ENCODE data around the gene NEK7. TPM values are rescaled to one million over a fixed set of nuclear protein-coding genes. Genes with fewer than 3 reads are reported as not detected.

Gene NEK7
- total RNA-seq, 1 donor from 2014 or later: 318 TPM

- intact Hi-C loops (cut with DNase I): no loop called here
- DNase-seq (ENCODE audit: low spot score): no peak
Observed at GRCh38 chr1:198165927-198166647, 9.3 kb downstream of the NEK7 start.

- intact Hi-C loops (cut with DNase I): no loop called here
- no peak for DNase-seq (ENCODE audit: low spot score)
Observed at GRCh38 chr1:198166900-198167299, 10.1 kb downstream of the NEK7 start.

DNA sequence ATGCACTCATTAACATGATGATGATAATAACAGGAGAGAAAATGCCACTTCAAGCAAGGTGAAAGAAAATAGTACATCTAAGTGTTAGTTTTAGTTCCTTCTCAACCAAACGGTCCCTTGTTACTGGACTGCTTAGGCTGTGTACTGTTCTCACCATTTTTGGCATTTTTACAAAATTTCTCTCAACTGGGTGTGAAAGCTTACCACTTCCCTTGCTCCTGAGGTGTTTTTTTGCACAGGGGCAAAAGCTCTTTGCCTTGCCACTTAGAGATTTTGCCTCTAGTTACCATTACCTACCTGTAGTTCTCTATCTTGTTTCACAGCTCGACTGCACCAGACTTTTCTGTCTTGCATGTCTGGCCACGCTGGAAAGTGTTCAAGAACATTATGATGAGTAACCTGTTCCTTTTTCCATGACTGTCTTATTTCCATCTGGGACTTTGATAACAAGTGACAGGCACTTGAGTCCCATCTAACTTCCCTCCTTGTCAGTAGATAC is 10.7 kb downstream of the NEK7 start:
- intact Hi-C loops (cut with DNase I): no loop called here
- no peak for DNase-seq (ENCODE audit: low spot score)

DNA sequence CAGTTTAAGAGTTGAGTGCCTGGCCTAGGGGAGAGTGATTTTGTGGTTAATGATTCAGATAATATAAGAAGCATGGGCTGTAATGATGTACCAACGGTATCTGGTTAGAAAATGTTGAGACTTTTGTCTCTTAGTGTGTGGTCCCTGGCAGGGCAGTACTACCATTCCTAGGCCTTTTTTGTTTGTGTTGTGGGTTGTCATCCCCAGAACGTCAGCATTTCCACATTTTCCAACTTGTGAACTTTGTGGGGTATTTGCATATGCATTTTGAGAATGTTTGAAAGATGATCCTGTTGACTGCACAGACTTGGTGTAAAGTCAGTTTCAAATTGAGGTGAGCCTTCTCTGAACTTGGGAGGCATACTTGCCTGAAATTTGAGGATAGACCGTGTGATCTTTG is 11.4 kb downstream of the NEK7 start:
- intact Hi-C loops (cut with DNase I): no loop called here
- no peak for DNase-seq (ENCODE audit: low spot score)

DNA sequence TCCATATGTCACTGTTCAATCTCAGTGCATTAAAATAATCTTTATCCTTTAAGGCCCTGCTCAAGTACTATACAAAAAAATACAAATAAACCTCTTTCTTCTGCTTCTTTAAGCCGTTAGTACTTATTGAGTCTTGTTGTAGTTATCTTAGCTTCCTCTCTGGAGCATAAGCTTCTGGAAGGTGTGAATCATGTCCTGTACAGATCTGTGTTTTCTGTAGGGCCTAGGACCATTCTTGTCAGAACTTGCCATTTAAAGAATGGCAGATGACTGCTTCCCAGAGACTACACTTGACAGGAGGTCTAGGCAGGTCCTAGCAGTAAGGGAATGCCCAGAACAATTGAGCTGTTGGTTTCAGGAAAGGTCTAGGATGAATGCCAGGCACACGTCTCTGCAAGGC is 12.9 kb downstream of the NEK7 start:
- intact Hi-C loops (cut with DNase I): no loop called here
- no peak for DNase-seq (ENCODE audit: low spot score)

DNA sequence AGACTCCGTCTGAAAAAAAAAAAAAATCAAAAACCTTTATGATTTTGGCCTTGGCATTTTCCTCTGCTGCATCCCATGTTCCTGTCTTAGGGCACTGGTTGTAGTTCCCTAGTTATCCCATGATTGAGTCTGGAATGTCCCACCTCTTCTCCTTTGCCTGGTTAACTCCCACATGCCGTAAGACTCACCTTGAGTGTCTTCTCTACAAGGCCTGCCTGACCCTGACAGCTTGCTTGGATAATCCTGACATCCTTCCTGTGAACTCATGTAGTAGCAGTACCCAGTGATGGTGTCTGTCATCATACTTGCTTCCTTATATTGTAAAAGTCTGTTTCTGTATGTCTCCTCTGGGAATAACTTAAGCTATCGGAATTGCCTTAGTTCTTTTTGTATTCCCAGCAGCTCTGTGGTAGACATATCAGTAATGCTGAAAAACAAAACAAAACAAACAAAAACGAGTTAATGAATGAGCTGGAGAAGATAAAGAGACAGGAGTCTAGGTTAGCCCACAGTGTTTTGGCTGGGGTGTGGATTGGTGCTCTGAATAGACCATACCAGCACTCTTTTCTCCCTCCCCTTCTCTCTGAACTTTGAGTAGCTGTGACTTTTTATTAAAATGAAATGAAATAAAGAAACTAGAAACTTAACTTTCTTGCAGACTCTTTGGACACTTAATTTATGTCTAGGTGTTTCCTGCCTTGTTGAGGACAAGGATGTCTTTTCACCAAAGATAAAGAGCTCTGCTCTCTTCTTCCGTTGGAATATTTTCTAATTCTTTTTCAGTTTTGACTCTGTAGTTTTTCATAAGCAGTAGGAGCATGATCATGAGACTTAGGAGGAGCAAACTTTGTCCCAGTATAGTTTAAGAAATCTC is 15.1 kb downstream of the NEK7 start:
- no peak for DNase-seq (ENCODE audit: low spot score)
- intact Hi-C loops (cut with DNase I): no loop called here

GRCh38 chr1:198173832-198174231 is 17.0 kb downstream of the NEK7 start:
- intact Hi-C loops (cut with DNase I): no loop called here
- no peak for DNase-seq (ENCODE audit: low spot score)

DNA sequence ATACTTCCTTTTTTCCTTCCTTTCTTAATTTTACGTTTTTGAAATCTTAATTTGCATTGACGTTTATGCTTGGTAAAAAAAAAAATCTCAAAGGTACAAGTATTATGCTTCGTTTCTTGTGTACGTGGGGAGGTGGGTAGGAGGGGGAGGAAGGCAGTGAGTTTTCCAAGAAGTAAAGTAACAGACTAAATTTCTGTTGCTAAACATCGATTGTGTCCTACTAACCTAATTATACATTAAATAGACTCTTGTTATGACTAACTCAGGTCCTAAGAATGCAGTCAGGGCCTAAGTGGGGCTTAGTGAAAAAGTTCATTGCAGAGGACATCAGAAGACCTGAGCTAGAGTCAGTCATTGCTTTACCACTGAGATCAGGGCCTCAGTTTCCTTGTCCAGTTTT is 17.5 kb downstream of the NEK7 start:
- intact Hi-C loops (cut with DNase I): no loop called here
- no peak for DNase-seq (ENCODE audit: low spot score)

DNA sequence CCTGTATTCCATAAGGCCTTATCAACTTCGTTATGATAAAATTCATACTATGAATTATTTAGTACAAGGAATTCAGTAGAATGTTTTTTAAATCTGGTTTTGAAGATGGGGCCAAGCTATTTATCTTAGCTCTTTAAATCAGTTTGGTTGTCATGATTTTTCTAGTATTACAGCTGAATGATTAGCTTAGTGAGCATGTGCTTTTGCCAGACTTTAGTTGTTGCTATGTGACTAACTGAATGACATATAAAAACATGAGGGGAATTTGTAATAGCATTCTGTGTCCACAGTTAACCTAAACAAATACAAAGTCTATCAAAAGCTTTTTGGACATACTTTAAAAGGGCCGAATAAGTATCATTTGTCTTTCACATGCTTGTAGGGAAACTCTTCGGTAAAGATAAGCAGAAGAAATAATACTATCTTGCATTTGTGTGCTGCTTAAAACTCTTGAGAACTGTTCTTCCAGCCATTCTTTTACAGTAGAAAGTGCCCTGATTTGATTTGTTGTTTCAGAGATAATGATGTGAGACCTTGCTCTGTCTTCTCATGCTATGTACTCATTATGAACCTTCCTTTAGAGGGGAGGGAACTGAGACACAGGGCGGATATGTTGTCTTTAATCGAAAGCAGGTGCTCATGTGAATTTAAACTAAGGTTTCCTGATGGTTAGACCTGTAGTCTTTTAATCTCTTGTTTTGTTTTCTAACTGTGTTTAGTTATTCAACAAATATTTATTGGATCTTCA is 18.8 kb downstream of the NEK7 start:
- DNase-seq (ENCODE audit: low spot score): no peak
- intact Hi-C loops (cut with DNase I): no loop called here

GRCh38 chr1:198176179-198176578 is 19.4 kb downstream of the NEK7 start:
- no peak for DNase-seq (ENCODE audit: low spot score)
- intact Hi-C loops (cut with DNase I): no loop called here

DNA sequence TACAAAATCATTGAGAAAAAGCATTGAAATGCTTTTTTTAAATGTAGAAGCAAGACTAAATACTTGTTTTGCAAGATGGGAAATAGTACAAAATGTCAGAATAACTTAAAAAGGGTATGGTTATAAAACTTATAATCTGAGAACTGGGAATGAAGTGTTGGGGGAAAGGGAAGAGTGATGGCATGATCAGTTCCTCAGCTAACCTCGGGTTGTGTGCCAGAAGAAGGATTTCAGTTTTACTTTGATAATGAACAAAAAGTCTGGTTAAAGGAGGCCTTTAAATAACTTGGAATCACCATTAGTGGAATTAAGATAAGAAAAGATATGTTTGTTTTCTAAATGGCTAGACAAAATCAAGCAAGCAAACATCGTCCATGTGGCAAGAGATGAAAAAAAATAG is 20.7 kb downstream of the NEK7 start:
- intact Hi-C loops (cut with DNase I): no loop called here
- no peak for DNase-seq (ENCODE audit: low spot score)

GRCh38 chr1:198178615-198179014 is 21.8 kb downstream of the NEK7 start:
- intact Hi-C loops (cut with DNase I): no loop called here
- DNase-seq (ENCODE audit: low spot score): no peak

DNA sequence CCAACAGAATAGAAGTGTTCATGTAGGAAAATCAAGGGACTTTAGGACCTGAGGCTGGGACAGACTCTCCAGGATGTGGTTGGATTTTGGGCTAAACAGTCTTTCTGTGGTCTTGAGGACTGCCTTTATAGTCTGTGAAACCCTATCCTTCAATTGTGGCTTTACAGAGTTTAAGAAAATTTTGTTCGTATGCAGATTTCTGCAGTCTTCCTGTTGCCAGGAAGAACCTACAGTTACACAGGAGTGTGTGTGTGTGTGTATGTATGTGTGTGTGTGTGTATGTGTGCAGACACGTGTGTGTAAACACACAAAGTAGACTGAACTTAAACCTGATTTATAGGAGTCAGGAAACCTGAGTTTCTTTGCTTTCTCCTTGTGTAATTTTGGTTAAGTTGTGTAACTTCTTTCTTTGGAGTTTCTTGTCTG is 22.8 kb downstream of the NEK7 start:
- DNase-seq (ENCODE audit: low spot score): no peak
- intact Hi-C loops (cut with DNase I): no loop called here

GRCh38 chr1:198183605-198184004 is 26.8 kb downstream of the NEK7 start:
- intact Hi-C loops (cut with DNase I): no loop called here
- DNase-seq (ENCODE audit: low spot score): no peak

DNA sequence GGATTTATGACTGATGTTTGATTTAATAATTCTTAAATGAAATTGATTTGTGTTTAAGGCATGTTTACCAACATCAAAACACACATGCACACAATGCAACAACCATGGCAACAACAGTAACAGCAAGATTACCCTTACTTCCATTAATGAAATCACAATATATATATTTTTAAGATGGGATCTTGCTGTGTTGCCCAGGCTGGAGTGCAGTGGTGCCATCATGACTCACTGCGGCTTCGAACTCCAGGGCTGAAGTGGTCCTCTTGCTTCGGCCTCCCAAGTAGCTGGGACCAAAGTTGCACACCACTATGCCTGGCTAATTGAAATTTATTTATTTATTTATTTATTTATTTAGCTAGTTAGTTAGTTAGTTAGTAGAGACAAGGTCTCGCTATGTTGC is 27.7 kb downstream of the NEK7 start:
- intact Hi-C loops (cut with DNase I): no loop called here
- DNase-seq (ENCODE audit: low spot score): no peak

GRCh38 chr1:198185146-198185545 is 28.3 kb downstream of the NEK7 start:
- no peak for DNase-seq (ENCODE audit: low spot score)
- intact Hi-C loops (cut with DNase I): no loop called here

DNA sequence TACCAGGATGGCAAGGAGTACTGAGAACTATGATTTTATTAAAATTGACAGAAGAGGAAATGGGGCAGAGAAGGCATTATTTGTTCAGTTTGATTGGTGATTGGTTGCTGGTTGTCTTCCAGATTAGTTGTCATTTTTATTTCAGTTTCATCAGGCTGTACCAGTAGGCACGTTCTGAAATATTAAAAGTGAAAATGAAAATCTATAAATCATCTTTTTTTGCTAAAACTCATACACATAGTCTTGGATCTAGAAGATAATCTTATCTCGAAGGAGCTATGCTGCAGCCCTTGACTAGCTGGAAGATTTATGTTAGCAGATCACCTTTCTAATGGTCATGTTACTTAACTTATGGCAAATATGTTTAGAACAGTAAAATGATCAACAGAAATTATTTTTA is 29.0 kb downstream of the NEK7 start:
- DNase-seq (ENCODE audit: low spot score): no peak
- intact Hi-C loops (cut with DNase I): no loop called here

GRCh38 chr1:198186916-198187580 is 30.2 kb downstream of the NEK7 start:
- intact Hi-C loops (cut with DNase I): no loop called here
- no peak for DNase-seq (ENCODE audit: low spot score)

DNA sequence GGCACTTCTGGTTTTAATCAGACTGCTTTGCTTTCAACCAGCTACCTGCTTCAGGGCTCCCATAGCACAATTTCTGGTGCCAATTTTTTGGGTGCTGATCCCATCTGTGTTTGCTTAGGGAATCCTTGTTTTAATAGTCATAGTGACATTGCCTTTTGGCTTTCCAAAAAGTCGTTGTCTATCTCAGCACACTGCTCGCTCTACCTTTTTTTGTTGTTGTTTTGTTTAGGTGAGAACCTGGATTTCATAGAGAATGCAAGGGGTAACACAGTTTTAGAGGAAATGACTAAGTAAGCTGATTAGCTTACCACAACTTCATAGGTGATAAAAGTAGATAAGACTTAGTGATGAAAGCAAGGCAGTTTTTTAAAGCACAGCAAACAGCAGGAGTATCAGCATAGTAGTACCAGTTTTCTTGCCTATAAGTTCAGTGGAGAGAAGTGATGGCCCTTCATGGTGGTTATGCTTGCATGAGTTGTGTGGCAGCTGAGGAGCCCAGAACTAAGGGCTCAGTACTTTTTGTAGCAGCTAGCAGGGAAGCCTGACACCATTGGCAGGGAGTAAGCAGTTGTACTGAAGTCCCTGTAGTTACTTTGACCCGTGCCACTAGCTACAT is 31.3 kb downstream of the NEK7 start:
- intact Hi-C loops (cut with DNase I): no loop called here

More for the DNA sequence above, 31.3 kb downstream of the NEK7 start:
- DNase-seq (ENCODE audit: low spot score): no peak
